ENCODE data around the gene IFITM1. TPM values are rescaled to one million over a fixed set of nuclear protein-coding genes. Genes with fewer than 3 reads are reported as not detected.

IFITM1 gene
- total RNA-seq, 1 experiment from 2014 or later: 4.8 TPM

DNA sequence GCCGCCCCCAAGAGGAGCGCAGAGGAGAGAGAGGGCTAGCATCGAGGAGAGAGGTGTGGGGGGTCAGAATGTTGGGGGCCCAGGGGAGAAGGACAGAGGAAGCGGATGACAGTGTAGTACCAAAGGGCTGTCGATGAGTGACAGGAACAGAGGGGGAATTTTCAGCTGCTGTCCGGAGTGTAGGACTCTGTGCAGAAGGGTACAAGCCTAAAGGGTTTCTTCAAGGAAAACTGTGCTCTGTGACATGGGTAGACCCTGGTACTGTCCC is 41.0 kb upstream of the IFITM1 start:
- H3K4me3 Mint-ChIP-seq (ENCODE audit: unreplicated experiment): no peak overlapping the region
- H3K4me1 Mint-ChIP-seq (ENCODE audit: insufficient read depth, unreplicated experiment): peaks cover 10% of the 10 kb centered on the region
- intact Hi-C loops (cut with micrococcal nuclease): no loop called here
- no peak for DNase-seq (ENCODE audit: unreplicated experiment)
- no peaks in the 10 kb centered on the region for H3K9me3 Mint-ChIP-seq (ENCODE audit: unreplicated experiment)
- TF ChIP-seq, protein P1, sequence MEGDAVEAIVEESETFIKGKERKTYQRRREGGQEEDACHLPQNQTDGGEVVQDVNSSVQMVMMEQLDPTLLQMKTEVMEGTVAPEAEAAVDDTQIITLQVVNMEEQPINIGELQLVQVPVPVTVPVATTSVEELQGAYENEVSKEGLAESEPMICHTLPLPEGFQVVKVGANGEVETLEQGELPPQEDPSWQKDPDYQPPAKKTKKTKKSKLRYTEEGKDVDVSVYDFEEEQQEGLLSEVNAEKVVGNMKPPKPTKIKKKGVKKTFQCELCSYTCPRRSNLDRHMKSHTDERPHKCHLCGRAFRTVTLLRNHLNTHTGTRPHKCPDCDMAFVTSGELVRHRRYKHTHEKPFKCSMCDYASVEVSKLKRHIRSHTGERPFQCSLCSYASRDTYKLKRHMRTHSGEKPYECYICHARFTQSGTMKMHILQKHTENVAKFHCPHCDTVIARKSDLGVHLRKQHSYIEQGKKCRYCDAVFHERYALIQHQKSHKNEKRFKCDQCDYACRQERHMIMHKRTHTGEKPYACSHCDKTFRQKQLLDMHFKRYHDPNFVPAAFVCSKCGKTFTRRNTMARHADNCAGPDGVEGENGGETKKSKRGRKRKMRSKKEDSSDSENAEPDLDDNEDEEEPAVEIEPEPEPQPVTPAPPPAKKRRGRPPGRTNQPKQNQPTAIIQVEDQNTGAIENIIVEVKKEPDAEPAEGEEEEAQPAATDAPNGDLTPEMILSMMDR (IDR thresholded peaks at IDR 0.05; ENCODE audit: unreplicated experiment): no peak
- no peaks in the 10 kb centered on the region for H3K36me3 Mint-ChIP-seq (ENCODE audit: insufficient read depth, unreplicated experiment)
- CTCF ChIA-PET: no interaction called here
- peaks cover 45% of the 10 kb centered on the region for H3K27me3 Mint-ChIP-seq (ENCODE audit: insufficient read depth, unreplicated experiment)
- POLR2A ChIA-PET: interaction anchor here (0.5 to 1.1 kb wide), 2 partner anchors 38 to 225 kb away, joined by 3 to 4 read pairs; no protein-coding TSS in a partner anchor
- no TSS peak for BruUV-seq (replicated peaks)
- no peak overlapping the region for H3K27ac Mint-ChIP-seq (ENCODE audit: low read depth, unreplicated experiment)

DNA sequence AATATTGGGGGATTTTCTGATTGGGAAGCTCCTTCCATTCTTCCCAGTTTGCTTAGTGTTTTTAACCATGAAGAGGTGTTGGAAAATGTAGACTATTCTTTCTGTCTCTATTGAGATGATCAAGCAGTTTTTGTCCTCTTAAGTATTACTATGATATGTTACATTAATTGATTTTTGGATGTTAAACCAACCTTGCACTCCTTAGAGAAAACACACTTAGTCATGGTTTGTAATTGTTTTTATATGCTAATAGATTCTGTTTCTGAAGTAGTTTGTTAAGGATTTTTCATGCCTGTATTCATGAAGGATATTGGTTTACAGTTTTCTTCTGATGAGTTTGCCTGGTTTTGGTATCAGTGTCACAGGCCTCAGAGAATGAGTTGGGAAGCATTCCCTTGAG is 37.6 kb upstream of the IFITM1 start:
- no peaks in the 10 kb centered on the region for H3K9me3 Mint-ChIP-seq (ENCODE audit: unreplicated experiment)
- TF ChIP-seq, protein P1 (IDR thresholded peaks at IDR 0.05; ENCODE audit: unreplicated experiment): no peak
- H3K27ac Mint-ChIP-seq (ENCODE audit: low read depth, unreplicated experiment): no peak overlapping the region
- no peak for DNase-seq (ENCODE audit: unreplicated experiment)
- no peak overlapping the region for H3K4me3 Mint-ChIP-seq (ENCODE audit: unreplicated experiment)
- POLR2A ChIA-PET: interaction anchor here (0.6 to 1.3 kb wide), 3 partner anchors 28 to 420 kb away, joined by 3 to 4 read pairs (median 3); partner anchors contain the start of genes PSMD13 and TMEM80
- H3K27me3 Mint-ChIP-seq (ENCODE audit: insufficient read depth, unreplicated experiment): peaks cover 45% of the 10 kb centered on the region
- BruUV-seq (replicated peaks): no TSS peak
- H3K36me3 Mint-ChIP-seq (ENCODE audit: insufficient read depth, unreplicated experiment): no peaks in the 10 kb centered on the region
- H3K4me1 Mint-ChIP-seq (ENCODE audit: insufficient read depth, unreplicated experiment): no peaks in the 10 kb centered on the region
- CTCF ChIA-PET: no interaction called here
- intact Hi-C loops (cut with micrococcal nuclease): no loop called here

DNA sequence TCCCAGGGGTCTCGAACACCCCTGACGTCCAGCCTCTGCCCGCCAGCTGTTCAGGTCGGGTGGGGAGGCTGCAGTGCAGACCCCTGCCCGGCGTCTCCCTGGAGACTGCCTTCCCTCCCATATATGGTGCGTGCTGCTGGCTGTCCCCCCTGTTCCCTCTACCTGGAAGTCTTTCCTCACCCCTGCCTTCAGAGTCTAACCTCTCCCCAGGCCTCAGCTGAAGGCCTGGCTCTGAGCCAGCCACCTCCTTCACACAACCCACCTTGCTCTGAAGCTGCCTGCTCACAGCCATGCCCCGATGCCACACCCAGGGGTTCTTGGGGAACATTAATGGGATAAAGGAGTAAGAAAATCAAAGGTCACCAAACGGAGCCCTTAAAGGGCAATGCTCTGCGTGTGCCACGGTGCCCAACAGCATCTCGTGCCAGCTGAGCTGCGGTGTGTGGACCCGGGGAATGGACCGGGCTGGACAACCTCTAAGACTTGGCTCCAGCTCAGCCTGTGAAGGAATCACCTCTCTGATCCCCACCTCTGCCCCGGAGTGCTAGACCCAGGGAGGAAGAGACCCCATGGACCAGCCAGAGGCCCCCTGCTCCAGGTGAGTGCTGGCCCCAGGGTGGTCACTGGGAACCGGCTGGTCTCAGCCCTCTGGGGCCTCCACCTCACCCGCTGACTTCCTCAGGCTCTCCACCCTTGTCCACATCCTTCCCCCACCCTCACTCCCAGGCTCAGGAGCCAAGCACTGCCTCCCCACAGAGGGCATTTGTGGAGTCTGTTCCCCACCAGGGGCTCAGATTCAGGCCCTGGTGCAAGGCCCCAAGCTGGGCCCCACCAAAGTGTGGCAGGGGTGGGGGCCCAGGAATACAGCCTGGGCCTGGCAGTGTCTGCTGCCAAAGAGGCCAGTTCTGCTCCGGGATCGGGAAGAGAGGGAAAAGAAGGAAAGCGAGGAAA is 35.6 kb upstream of the IFITM1 start, which contains the start of gene NLRP6:
Gene NLRP6, plus strand, starts transcription at position 407 of the 951 bp plus-strand sequence. Its CDS starts 163 bp downstream, at position 570.
- Mint-ChIP-seq H3K27ac (ENCODE audit: low read depth, unreplicated experiment) (no peak within 1 kb of the TSS), H3K36me3 (ENCODE audit: insufficient read depth, unreplicated experiment) (no peaks in the 10 kb centered on the region), H3K27me3 (ENCODE audit: insufficient read depth, unreplicated experiment) (peaks cover 54% of the 10 kb centered on the region), H3K4me3 (ENCODE audit: unreplicated experiment) (no peak within 1 kb of the TSS), H3K4me1 (ENCODE audit: insufficient read depth, unreplicated experiment) (no peaks in the 10 kb centered on the region), H3K9me3 (ENCODE audit: unreplicated experiment) (no peaks in the 10 kb centered on the region)
- TF ChIP-seq, protein P1 (IDR thresholded peaks at IDR 0.05; ENCODE audit: unreplicated experiment): no peak
- DNase-seq (ENCODE audit: unreplicated experiment): no peak
- ChIA-PET CTCF (interaction anchor here (0.5 to 1.1 kb wide), 6 partner anchors 10 to 70 kb away, joined by 3 to 5 read pairs (median 3); no protein-coding TSS in a partner anchor), POLR2A (no interaction called here)
- BruUV-seq (replicated peaks): no TSS peak
- intact Hi-C loops (cut with micrococcal nuclease): no loop called here

DNA sequence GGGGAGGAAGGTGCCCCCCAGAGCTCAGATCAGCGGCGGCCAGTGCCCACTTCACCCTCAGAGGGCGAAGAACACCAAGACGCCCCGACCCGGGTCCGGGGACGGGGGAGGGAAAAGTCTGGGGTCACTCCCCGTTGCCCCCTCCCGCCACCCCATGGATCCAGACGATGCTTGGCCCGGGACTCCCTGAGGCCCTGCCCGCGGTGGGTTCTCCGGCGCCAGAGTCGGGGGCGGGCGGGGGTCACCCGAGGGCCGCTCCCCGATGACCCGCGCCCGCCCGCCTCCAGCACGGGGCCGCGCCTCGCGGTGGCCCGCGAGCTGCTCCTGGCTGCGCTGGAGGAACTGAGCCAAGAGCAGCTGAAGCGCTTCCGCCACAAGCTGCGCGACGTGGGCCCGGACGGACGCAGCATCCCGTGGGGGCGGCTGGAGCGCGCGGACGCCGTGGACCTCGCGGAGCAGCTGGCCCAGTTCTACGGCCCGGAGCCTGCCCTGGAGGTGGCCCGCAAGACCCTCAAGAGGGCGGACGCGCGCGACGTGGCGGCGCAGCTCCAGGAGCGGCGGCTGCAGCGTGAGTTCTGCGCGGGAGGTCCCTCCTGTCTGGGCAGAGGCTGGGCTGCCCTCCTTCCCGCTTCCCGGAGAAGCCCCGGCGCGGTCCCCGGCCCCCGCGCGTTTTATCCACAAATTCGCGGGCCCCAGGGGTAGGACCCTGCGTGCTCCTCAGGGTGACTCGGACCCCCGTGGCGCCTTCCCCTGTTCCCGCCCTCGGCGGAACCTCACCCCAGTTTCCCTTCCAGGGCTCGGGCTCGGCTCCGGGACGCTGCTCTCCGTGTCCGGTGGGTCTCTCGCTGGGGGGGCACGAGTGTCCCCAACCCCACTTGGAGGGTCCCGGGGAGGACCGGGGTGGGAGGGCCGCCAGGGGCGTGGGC is 34.5 kb upstream of the IFITM1 start:
- H3K27me3 Mint-ChIP-seq (ENCODE audit: insufficient read depth, unreplicated experiment): peaks cover 54% of the 10 kb centered on the region
- no peaks in the 10 kb centered on the region for H3K9me3 Mint-ChIP-seq (ENCODE audit: unreplicated experiment)
- ChIA-PET POLR2A (no interaction called here), CTCF (interaction anchor here (0.6 to 1.1 kb wide), 3 partner anchors 12 to 50 kb away, joined by 3 to 5 read pairs (median 3); no protein-coding TSS in a partner anchor)
- no peaks in the 10 kb centered on the region for H3K36me3 Mint-ChIP-seq (ENCODE audit: insufficient read depth, unreplicated experiment)
- no TSS peak for BruUV-seq (replicated peaks)
- TF ChIP-seq, protein P1 (IDR thresholded peaks at IDR 0.05; ENCODE audit: unreplicated experiment): no peak
- no peak overlapping the region for H3K4me3 Mint-ChIP-seq (ENCODE audit: unreplicated experiment)
- H3K4me1 Mint-ChIP-seq (ENCODE audit: insufficient read depth, unreplicated experiment): peaks cover 6% of the 10 kb centered on the region
- intact Hi-C loops (cut with micrococcal nuclease): no loop called here
- H3K27ac Mint-ChIP-seq (ENCODE audit: low read depth, unreplicated experiment): no peak overlapping the region
- DNase-seq (ENCODE audit: unreplicated experiment): no peak
